DMS53 (cell line): ENCODE measurements around the gene TCF15.
A peak's percentile ranks its signal among the peaks of the same experiment; 100 is the strongest.

ENCODE experiments used
- DNase-seq: peaks from one replicate; lab custom pipeline; 2025; lab: John Stamatoyannopoulos, UW

Gene TCF15

GRCh38 chr20:611047-611842, 1.1 kb upstream of the TCF15 start:
- peak; percentile 61 for DNase-seq

GRCh38 chr20:609371-609964, 641 bp downstream of the TCF15 start:
- peak; percentile 75 for DNase-seq

- DNase-seq = no peak
Observed at GRCh38 chr20:608970-609369, 1.1 kb downstream of the TCF15 start.

- no peak for DNase-seq
Observed at GRCh38 chr20:607476-607875, 2.6 kb downstream of the TCF15 start.

GRCh38 chr20:605237-605636, 4.9 kb downstream of the TCF15 start:
- no peak for DNase-seq

GRCh38 chr20:603116-603640, 6.9 kb downstream of the TCF15 start:
- no peak for DNase-seq

GRCh38 chr20:602111-602970, 7.8 kb downstream of the TCF15 start:
- no peak for DNase-seq

- DNase-seq = no peak
Observed at GRCh38 chr20:600736-601135, 9.4 kb downstream of the TCF15 start.

GRCh38 chr20:600141-600540, 10.0 kb downstream of the TCF15 start:
- no peak for DNase-seq

- no peak for DNase-seq
Observed at GRCh38 chr20:598133-598850, 11.8 kb downstream of the TCF15 start.

- no peak for DNase-seq
Observed at GRCh38 chr20:597560-597959, 12.5 kb downstream of the TCF15 start.

GRCh38 chr20:595330-596308, 14.5 kb downstream of the TCF15 start:
- DNase-seq = no peak

- DNase-seq = no peak
Observed at GRCh38 chr20:592506-592905, 17.6 kb downstream of the TCF15 start.

- DNase-seq = no peak
Observed at GRCh38 chr20:591941-592340, 18.2 kb downstream of the TCF15 start.

- DNase-seq = no peak
Observed at GRCh38 chr20:588932-589672, 21.0 kb downstream of the TCF15 start.

- DNase-seq = no peak
Observed at GRCh38 chr20:588476-588875, 21.6 kb downstream of the TCF15 start.

- no peak for DNase-seq
Observed at GRCh38 chr20:584971-585301, 25.2 kb downstream of the TCF15 start.

- DNase-seq = peak; percentile 53
Observed at GRCh38 chr20:584161-584970, 25.7 kb downstream of the TCF15 start.

- DNase-seq = no peak
Observed at GRCh38 chr20:582204-582603, 27.9 kb downstream of the TCF15 start.
